PFSK-1 (cell line): Measurements from ENCODE around the gene SLC22A23.

ENCODE experiments used
- FOXP2 ChIP-seq: optimal IDR thresholded peaks from 2 replicates; pipeline ENCODE3; 2011; ENCODE audit warnings: borderline replicate concordance, control low read depth, inconsistent platforms; ENCODE audit not compliant: insufficient read depth; ENCODE audit errors: extremely low read length, extremely low read depth
- POLR2AphosphoS5 ChIP-seq: IDR thresholded peaks from 2 replicates; pipeline ENCODE4 v1.6.1; 2012; ENCODE audit warnings: low read depth, mild to moderate bottlenecking, control low read depth, low read length, moderate library complexity
- REST ChIP-seq, 2 experiments: IDR thresholded peaks; 2 replicates each; pipeline versions ENCODE4 v1.6.1 to v1.8.0; 2011 to 2012; ENCODE audit warnings: low read depth in 2 of 2, low read length in 2 of 2, control low read depth in 1 of 2, inconsistent platforms in 1 of 2, mild to moderate bottlenecking in 1 of 2, moderate library complexity in 1 of 2; ENCODE audit not compliant: insufficient read depth in 1 of 2
- SIN3A ChIP-seq: IDR thresholded peaks from 2 replicates; pipeline ENCODE4 v1.6.1; 2012; ENCODE audit warnings: mild to moderate bottlenecking, low read length, moderate library complexity, borderline replicate concordance; ENCODE audit not compliant: insufficient read depth
- TAF1 ChIP-seq: IDR thresholded peaks from 2 replicates; pipeline ENCODE4 v1.6.1; 2012; ENCODE audit warnings: low read length, control low read depth, borderline replicate concordance; ENCODE audit not compliant: insufficient read depth

Gene SLC22A23

GRCh38 chr6:3377536-3378397, 79.1 kb downstream of the SLC22A23 start:
- no peak for TF ChIP-seq POLR2AphosphoS5
- TF ChIP-seq TAF1 = no peak
- no peak for TF ChIP-seq FOXP2
- TF ChIP-seq REST (IDR thresholded peaks at IDR 0.05; ENCODE audit: insufficient read depth in 1 of 2, low read depth in 2 of 2, low read length in 2 of 2) = no peak
- TF ChIP-seq SIN3A = no peak

GRCh38 chr6:3376893-3377535, 79.8 kb downstream of the SLC22A23 start:
- no peak for TF ChIP-seq TAF1
- no peak for TF ChIP-seq POLR2AphosphoS5
- no peak for TF ChIP-seq FOXP2
- no peak for TF ChIP-seq REST (IDR thresholded peaks at IDR 0.05; ENCODE audit: insufficient read depth in 1 of 2, low read depth in 2 of 2, low read length in 2 of 2)
- TF ChIP-seq SIN3A = no peak

GRCh38 chr6:3376064-3376463, 80.8 kb downstream of the SLC22A23 start:
- TF ChIP-seq TAF1 (no peak), FOXP2 (no peak), POLR2AphosphoS5 (no peak), REST (IDR thresholded peaks at IDR 0.05; ENCODE audit: insufficient read depth in 1 of 2, low read depth in 2 of 2, low read length in 2 of 2) (no peak), SIN3A (no peak)

GRCh38 chr6:3373597-3374203, 83.2 kb downstream of the SLC22A23 start:
- no peak for TF ChIP-seq POLR2AphosphoS5
- no peak for TF ChIP-seq REST (IDR thresholded peaks at IDR 0.05; ENCODE audit: insufficient read depth in 1 of 2, low read depth in 2 of 2, low read length in 2 of 2)
- no peak for TF ChIP-seq TAF1
